Measurements from ENCODE around the gene HES7. TPM values are rescaled to one million over a fixed set of nuclear protein-coding genes. Genes with fewer than 3 reads are reported as not detected.

HES7 gene
- total RNA-seq, 1 donor from 2014 or later = not detected

DNA sequence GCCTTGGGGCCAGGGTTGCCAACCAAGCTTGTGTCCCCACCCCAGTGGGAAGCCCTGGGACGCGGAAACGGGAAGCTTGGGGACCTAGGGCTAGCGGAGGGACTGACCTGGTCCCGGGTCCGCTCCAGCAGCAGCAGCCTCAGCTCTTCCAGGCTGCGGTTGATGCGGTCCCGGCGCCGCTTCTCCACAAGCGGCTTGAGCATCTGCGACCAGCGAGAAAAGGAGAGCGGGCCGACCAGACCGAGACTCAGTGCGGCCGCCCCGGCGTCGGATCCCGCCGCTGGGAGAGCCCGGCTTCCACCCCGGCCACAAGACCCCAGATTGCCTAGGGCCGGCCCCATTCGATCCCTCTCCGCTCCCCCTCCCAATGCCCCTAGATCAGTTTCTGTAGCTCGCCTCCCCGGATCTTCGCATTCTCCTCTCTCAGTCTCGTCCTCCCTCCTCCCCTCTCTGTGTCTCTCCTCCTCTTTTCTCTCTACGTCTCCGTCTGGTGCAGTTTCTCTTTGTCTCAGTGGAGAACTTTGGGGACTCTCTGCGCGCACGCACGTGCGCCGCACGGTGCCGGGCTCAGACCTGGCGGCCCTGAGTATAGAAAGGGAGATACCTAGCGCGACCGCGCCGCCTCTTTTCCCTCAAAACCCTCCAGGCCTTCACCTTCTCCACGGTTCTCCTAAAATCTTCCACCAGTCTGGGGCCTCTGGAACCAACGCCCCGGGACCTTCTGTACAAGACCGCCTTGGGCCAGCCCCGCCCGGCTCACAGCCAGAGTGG, 797 bp downstream of the HES7 start:
- H3K9me3 ChIP-seq = no peaks in the 10 kb centered on the region
- peaks cover 26 to 54% of the 10 kb centered on the region in 2 donors for H3K4me1 ChIP-seq
- no peaks in the 10 kb centered on the region for H3K27me3 ChIP-seq
- H3K4me3 ChIP-seq = peak overlapping the region; percentile 57 to 65
- H3K36me3 ChIP-seq = no peaks in the 10 kb centered on the region
- TF ChIP-seq, protein P1, sequence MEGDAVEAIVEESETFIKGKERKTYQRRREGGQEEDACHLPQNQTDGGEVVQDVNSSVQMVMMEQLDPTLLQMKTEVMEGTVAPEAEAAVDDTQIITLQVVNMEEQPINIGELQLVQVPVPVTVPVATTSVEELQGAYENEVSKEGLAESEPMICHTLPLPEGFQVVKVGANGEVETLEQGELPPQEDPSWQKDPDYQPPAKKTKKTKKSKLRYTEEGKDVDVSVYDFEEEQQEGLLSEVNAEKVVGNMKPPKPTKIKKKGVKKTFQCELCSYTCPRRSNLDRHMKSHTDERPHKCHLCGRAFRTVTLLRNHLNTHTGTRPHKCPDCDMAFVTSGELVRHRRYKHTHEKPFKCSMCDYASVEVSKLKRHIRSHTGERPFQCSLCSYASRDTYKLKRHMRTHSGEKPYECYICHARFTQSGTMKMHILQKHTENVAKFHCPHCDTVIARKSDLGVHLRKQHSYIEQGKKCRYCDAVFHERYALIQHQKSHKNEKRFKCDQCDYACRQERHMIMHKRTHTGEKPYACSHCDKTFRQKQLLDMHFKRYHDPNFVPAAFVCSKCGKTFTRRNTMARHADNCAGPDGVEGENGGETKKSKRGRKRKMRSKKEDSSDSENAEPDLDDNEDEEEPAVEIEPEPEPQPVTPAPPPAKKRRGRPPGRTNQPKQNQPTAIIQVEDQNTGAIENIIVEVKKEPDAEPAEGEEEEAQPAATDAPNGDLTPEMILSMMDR (IDR thresholded peaks at IDR 0.05) = no peak
- DNase-seq (ENCODE audit: low spot score in 2 of 2) = no peak
- peak overlapping the region in 1 of 2 donors; percentile 24 for H3K27ac ChIP-seq
- intact Hi-C loops (cut with DNase I) = no loop called here

DNA sequence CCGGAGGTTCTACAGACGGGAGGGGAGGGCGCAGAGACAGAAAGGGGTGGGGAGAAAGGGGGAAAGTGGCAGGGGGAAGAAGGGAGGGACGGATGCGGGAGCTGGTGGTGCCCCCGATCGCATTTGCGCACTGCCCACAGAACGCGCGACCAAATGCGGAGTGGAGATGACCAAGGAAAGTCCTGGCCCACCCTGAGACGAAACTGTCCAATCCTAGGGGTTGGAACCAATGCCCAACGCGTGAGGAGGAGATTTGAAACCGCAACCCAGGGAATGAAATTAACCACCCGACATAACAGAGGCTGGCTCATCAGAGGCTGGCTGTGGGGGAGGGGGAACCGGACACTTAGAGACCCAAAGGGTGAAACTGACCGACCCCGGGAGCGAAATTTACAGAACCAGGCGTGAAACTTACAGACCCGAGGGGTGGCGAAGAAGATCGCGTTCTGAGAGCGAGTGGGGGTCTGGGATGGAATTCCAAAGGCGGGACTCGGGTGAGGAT, 1.4 kb downstream of the HES7 start:
- Histone ChIP-seq H3K4me3 (peak overlapping the region; percentile 57 to 65), H3K36me3 (no peaks in the 10 kb centered on the region), H3K27me3 (no peaks in the 10 kb centered on the region), H3K27ac (peak overlapping the region in 1 of 2 donors; percentile 24), H3K9me3 (no peaks in the 10 kb centered on the region), H3K4me1 (peaks cover 28 to 61% of the 10 kb centered on the region in 2 donors)
- intact Hi-C loops (cut with DNase I) = no loop called here
- TF ChIP-seq, protein P1 (IDR thresholded peaks at IDR 0.05) = no peak
- no peak for DNase-seq (ENCODE audit: low spot score in 2 of 2)

DNA sequence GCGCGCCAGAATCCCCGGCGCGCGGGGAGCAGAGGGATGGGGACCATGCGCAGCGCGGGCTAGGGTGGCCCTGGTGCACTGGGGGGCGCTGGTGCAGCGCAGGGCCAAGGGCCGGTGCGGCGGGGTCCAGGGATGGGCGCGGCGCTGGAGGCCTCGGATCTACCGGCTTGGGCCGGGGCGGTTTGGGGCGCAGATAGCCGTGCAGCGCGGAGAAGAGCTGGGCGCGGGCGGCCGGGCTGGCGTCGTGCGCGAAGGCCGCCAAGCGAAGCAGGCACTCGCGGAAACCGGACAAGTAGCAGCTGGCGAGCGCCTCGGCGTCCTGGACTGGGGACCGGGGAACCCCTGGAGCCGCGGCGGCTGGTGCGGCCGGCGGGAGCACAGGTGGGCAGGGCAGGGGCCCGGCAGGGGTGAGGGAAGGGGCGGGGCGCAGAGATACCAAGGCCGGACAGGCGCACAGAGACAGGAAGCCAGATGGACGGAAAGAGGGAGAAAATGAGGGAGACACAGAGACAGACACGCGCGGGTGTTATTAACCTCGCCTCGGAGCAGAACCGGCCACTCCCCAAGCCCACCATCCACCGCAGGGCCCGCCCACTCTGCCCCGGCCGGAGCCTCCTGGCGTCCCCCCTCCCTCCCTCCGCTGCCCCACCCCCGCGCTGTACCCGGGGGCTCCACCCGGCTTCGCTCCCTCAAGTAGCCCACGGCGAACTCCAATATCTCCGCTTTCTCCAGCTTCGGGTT, 2.1 kb downstream of the HES7 start:
- intact Hi-C loops (cut with DNase I) = no loop called here
- no peak for DNase-seq (ENCODE audit: low spot score in 2 of 2)
- Histone ChIP-seq H3K27me3 (no peaks in the 10 kb centered on the region), H3K36me3 (no peaks in the 10 kb centered on the region), H3K27ac (no peak overlapping the region), H3K4me3 (peak overlapping the region; percentile 57 to 65), H3K4me1 (peaks cover 28 to 61% of the 10 kb centered on the region in 2 donors), H3K9me3 (no peaks in the 10 kb centered on the region)
- TF ChIP-seq, protein P1 (IDR thresholded peaks at IDR 0.05) = peak; percentile 16 to 56 (median 52)

DNA sequence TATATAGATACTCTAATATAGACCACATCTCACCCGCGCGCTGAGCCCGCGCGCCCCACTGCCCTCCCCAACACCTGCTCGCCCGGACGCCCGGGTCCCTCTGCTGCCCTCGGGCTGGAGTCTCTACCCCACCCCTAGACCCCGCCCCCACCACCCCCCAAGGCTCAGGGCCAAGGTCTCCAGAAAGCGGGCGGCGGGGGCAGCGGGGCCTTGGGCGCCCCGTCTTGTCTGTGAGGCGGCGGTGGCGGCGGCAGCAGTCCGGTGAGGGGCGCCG, 2.6 kb downstream of the HES7 start:
- DNase-seq (ENCODE audit: low spot score in 2 of 2) = no peak
- H3K4me1 ChIP-seq = peaks cover 28 to 61% of the 10 kb centered on the region in 2 donors
- H3K27me3 ChIP-seq = no peaks in the 10 kb centered on the region
- H3K4me3 ChIP-seq = peak overlapping the region; percentile 57 to 65
- no peak overlapping the region for H3K27ac ChIP-seq
- H3K9me3 ChIP-seq = no peaks in the 10 kb centered on the region
- TF ChIP-seq, protein P1 (IDR thresholded peaks at IDR 0.05) = no peak
- intact Hi-C loops (cut with DNase I) = no loop called here
- H3K36me3 ChIP-seq = no peaks in the 10 kb centered on the region

DNA sequence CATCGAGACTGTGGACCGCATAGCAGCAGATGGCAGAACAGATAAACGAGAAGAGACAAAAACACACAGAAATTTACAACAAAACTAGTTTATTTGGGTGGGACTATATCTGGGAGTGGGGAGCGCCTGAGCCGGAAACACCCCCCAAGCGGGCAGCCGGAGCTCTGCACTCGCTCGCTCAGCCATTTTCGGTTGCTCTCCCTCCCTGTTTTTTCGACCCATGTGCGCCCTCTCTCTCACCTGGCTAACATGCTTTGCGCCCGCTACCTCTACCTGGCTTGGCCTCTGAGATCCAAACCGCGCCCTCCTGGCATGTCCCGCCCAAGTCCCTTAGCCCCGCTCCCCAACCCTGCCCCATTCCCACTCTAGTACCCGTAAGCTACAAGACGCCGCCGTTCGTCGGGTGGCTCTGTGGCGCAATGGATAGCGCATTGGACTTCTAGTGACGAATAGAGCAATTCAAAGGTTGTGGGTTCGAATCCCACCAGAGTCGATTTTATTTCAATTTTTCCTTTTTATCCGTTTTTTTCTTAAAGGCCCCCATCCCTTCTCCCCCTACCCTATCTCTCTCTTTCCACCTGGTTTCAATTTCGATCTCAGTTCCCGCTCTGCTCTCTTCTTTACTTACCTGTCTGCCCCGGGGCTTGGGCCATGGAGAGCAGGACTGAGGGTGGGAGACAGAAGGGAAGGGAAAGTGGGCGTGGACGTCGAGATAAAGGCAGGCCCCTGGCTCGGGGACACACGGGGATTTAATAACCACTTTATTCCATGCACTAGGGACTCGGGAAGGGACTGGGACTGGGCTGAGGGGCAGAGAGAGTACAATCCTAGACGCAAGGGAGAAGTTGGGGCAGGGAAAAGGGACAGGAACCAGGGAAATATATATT, 3.1 kb downstream of the HES7 start:
- peak overlapping the region in 1 of 2 donors; percentile 6 for H3K27ac ChIP-seq
- H3K4me1 ChIP-seq = peaks cover 28 to 60% of the 10 kb centered on the region in 2 donors
- intact Hi-C loops (cut with DNase I) = loop anchor here (1.0 kb wide), 1 partner anchor 102 kb away; no protein-coding TSS in a partner anchor
- no peaks in the 10 kb centered on the region for H3K9me3 ChIP-seq
- TF ChIP-seq, protein P1 (IDR thresholded peaks at IDR 0.05) = no peak
- no peak for DNase-seq (ENCODE audit: low spot score in 2 of 2)
- no peaks in the 10 kb centered on the region for H3K27me3 ChIP-seq
- peak overlapping the region; percentile 57 to 65 for H3K4me3 ChIP-seq
- no peaks in the 10 kb centered on the region for H3K36me3 ChIP-seq

Measured in ascending aorta (tissue), 2 donors.